Measurements from ENCODE around the gene FOXP2. TPM values are rescaled to one million over a fixed set of nuclear protein-coding genes. Genes with fewer than 3 reads are reported as not detected.

The FOXP2 gene
- total and polyA plus RNA-seq, 2 of the 4 experiments (the other 2 are of a cell fraction) = 0.89 to 1.1 TPM

DNA sequence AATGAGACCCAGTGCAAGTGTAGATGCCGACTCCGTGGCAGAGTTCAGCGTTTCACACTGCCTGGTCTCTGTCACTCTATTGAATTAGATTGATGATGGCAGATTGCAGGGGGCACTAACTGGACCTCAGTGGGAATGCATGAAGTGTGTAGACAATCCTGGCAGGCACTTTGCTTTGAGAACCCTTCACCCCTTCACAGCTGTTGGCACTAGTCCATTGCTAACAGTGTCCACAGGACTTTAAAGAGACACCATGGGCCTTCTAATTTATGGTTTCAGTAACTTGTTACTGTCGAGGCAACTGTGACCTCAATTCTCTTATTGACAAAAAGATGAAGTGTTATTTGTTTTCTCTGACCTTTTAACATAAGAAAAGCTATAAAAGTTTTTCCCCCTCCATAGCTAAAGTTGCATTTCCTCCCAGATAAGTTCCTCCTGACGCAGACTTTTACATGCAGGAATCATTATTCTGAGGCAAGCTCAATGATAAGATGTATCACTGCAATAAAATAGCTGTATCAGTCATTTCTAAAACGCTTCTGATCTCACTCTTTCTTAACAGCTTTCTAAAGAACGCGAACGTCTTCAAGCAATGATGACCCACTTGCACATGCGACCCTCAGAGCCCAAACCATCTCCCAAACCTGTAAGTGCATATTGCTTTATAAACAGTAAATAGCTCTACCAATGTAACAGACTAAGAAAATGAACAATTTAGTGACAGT lies 238.9 kb downstream of the FOXP2 start:
- Histone ChIP-seq H4K5ac (ENCODE audit: low read depth, low read length) (no peak overlapping the region), H3K27ac (ENCODE audit: insufficient read depth, low read length) (no peak overlapping the region), H2AFZ (replicated peaks; ENCODE audit: low read length, poor library complexity) (peak overlapping the region; percentile 64), H4K91ac (ENCODE audit: insufficient read depth, low read depth, low read length) (no peak overlapping the region), H3K4me3 (ENCODE audit: insufficient read depth, low read depth, low read length) (no peak overlapping the region), H3K56ac (ENCODE audit: extremely low read depth, insufficient read depth, low read length) (no peak overlapping the region), H3K4me2 (ENCODE audit: low read depth, low read length) (peak overlapping the region; percentile 81), H2AK9ac (replicated peaks; ENCODE audit: low read depth, low read length, poor library complexity) (no peak overlapping the region), H3K4ac (ENCODE audit: low read depth, low read length) (no peak overlapping the region), H2AK5ac (ENCODE audit: low read depth, low read length) (no peak overlapping the region), H2BK20ac (ENCODE audit: low read depth, low read length) (no peak overlapping the region), H3K9me1 (ENCODE audit: insufficient read depth, low read length) (no peaks in the 10 kb centered on the region), H3K36me3 (ENCODE audit: control insufficient read depth, insufficient read depth, low read length) (no peaks in the 10 kb centered on the region), H3K23ac (ENCODE audit: low read depth, low read length) (no peak overlapping the region), H3K79me1 (ENCODE audit: low read depth in 1 of 2, low read length in 2 of 2) (no peaks in the 10 kb centered on the region), H2BK5ac (ENCODE audit: low read depth, low read length, poor library complexity, severe bottlenecking) (no peak overlapping the region), H2BK120ac (ENCODE audit: low read depth, low read length) (no peak overlapping the region), H3K18ac (ENCODE audit: low read depth, low read length) (no peak overlapping the region), H3K4me1 (ENCODE audit: control insufficient read depth, insufficient read depth, low read length) (no peaks in the 10 kb centered on the region; the same call in 1 of the 2 replicates), H3K27me3 (ENCODE audit: control insufficient read depth, insufficient read depth, low read length) (no peaks in the 10 kb centered on the region), H3K14ac (replicated peaks; ENCODE audit: low read depth, low read length) (no peak overlapping the region), H4K8ac (ENCODE audit: low read depth in 2 of 2, low read length in 2 of 2) (no peak overlapping the region), H3K9me3 (ENCODE audit: control insufficient read depth, insufficient read depth, low read length) (no peaks in the 10 kb centered on the region), H3K9ac (ENCODE audit: low read depth, low read length) (no peak overlapping the region), H2BK15ac (ENCODE audit: low read depth, low read length) (no peak overlapping the region), H4K20me1 (ENCODE audit: insufficient read depth, low read length) (no peaks in the 10 kb centered on the region)
- no CpG with 5 or more reads among the region's 10 CpGs for WGBS, 2 experiments (ENCODE audit: extremely low coverage in 2 of 2, insufficient read length in 1 of 2)
- DNase-seq (peak; percentile 5), ATAC-seq (ENCODE audit: low read depth) (no peak)
- dilution Hi-C loops (cut with HindIII; ENCODE audit: low sequenced_read_pairs, unreplicated experiment) = no loop called here
- ChIA-PET CTCF (interaction anchor here (0.6 to 1.6 kb wide), 5 partner anchors 214 to 574 kb away, joined by 3 to 7 read pairs (median 5); no protein-coding TSS in a partner anchor), POLR2A (ENCODE audit: unreplicated experiment) (no interaction called here)
- intact Hi-C loops (cut with micrococcal nuclease) = no loop called here
- TF ChIP-seq, protein P1, sequence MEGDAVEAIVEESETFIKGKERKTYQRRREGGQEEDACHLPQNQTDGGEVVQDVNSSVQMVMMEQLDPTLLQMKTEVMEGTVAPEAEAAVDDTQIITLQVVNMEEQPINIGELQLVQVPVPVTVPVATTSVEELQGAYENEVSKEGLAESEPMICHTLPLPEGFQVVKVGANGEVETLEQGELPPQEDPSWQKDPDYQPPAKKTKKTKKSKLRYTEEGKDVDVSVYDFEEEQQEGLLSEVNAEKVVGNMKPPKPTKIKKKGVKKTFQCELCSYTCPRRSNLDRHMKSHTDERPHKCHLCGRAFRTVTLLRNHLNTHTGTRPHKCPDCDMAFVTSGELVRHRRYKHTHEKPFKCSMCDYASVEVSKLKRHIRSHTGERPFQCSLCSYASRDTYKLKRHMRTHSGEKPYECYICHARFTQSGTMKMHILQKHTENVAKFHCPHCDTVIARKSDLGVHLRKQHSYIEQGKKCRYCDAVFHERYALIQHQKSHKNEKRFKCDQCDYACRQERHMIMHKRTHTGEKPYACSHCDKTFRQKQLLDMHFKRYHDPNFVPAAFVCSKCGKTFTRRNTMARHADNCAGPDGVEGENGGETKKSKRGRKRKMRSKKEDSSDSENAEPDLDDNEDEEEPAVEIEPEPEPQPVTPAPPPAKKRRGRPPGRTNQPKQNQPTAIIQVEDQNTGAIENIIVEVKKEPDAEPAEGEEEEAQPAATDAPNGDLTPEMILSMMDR (conservative IDR thresholded peaks at IDR 0.05; ENCODE audit: low read depth, low read length) = no peak
- TF ChIP-seq USF2 (IDR thresholded peaks at IDR 0.05; ENCODE audit: low read depth, low read length) (no peak), CEBPB (IDR thresholded peaks at IDR 0.05; ENCODE audit: low read depth, low read length) (no peak), MAFK (IDR thresholded peaks at IDR 0.05; ENCODE audit: low read depth, low read length) (no peak), NFE2L2 (IDR thresholded peaks at IDR 0.05; ENCODE audit: low read depth, low read length) (no peak), MXI1 (IDR thresholded peaks at IDR 0.05; ENCODE audit: borderline replicate concordance, low read depth, low read length) (no peak), SMC3 (IDR thresholded peaks at IDR 0.05; ENCODE audit: low read depth, low read length) (no peak), RAD21 (IDR thresholded peaks at IDR 0.05; ENCODE audit: low read length) (no peak), CHD1 (IDR thresholded peaks at IDR 0.05; ENCODE audit: low read depth, low read length) (no peak), POLR2A (IDR thresholded peaks at IDR 0.05; ENCODE audit: low read depth, low read length) (no peak), BHLHE40 (IDR thresholded peaks at IDR 0.05; ENCODE audit: low read depth, low read length) (no peak), RFX5 (IDR thresholded peaks at IDR 0.05; ENCODE audit: low read depth, low read length) (no peak), RCOR1 (IDR thresholded peaks at IDR 0.05; ENCODE audit: insufficient replicate concordance, low read length) (no peak), FOS (IDR thresholded peaks at IDR 0.05; ENCODE audit: low read depth, low read length) (no peak)
- TF ChIP-seq, protein P2, sequence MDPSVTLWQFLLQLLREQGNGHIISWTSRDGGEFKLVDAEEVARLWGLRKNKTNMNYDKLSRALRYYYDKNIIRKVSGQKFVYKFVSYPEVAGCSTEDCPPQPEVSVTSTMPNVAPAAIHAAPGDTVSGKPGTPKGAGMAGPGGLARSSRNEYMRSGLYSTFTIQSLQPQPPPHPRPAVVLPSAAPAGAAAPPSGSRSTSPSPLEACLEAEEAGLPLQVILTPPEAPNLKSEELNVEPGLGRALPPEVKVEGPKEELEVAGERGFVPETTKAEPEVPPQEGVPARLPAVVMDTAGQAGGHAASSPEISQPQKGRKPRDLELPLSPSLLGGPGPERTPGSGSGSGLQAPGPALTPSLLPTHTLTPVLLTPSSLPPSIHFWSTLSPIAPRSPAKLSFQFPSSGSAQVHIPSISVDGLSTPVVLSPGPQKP (IDR thresholded peaks at IDR 0.05; ENCODE audit: borderline replicate concordance, low read depth, low read length) = no peak
- BruUV-seq (replicated peaks) = no TSS peak
- in situ Hi-C loops (cut with MboI; ENCODE audit: low sequenced_read_pairs) = no loop called here

Measured in IMR-90 (cell line).